Lower leg skin (tissue), 4 donors: Measurements from ENCODE around the gene TSKU. TPM values are rescaled to one million over a fixed set of nuclear protein-coding genes. Genes with fewer than 3 reads are reported as not detected.
"Not testable (repeated sequence)": the region's sequence is repeated elsewhere in the genome, so short reads cannot be mapped to it uniquely, and the experiment has no call there.

ENCODE experiments used
- DNase-seq, 2 donors: peaks; one replicate each; pipeline ENCODE4 v3.0.0-alpha.2; 2019; ENCODE audit warnings: low spot score in 2 of 2
- H3K4me3 ChIP-seq: fragments of 200-600 bp; sonication (generic); 2 replicates; pipeline ENCODE4 v1.5.1; 2017; ENCODE audit warnings: mild to moderate bottlenecking, low read depth; ENCODE audit not compliant: poor library complexity, severe bottlenecking
- CTCF ChIP-seq, 3 donors: fragments of 450-650 bp; IDR thresholded peaks; one replicate each; pipeline ENCODE4 v1.5.1; 2016; ENCODE audit warnings: antibody characterized with exemption in 3 of 3, mild to moderate bottlenecking in 3 of 3, moderate library complexity in 2 of 3
- POLR2A ChIP-seq, 2 donors: fragments of 450-650 bp; IDR thresholded peaks; one replicate each; pipeline ENCODE4 v1.6.1; 2016 to 2017; ENCODE audit warnings: antibody characterized with exemption in 2 of 2, mild to moderate bottlenecking in 1 of 2, moderate library complexity in 1 of 2
- WGBS, 2 donors: methylation state at CpG; one replicate each; pipeline ENCODE4 v1.1.5; 2018; 5-methylcytosine and 5-hydroxymethylcytosine counted together
- intact Hi-C: fragments of 100-400 bp; cut with DNase I; formaldehyde crosslinking; loops from one replicate; pipeline ENCODE4 v1.15.0; 2023; ENCODE audit warnings: low total_unique reads
- total RNA-seq, 4 donors: library from RNA; depleted of rRNA; stranded (reverse); fragments of >200 nt; gene quantifications; one replicate each; pipeline ENCODE4 v1.1.0, GENCODE V29; 2016

The TSKU gene, protein sequence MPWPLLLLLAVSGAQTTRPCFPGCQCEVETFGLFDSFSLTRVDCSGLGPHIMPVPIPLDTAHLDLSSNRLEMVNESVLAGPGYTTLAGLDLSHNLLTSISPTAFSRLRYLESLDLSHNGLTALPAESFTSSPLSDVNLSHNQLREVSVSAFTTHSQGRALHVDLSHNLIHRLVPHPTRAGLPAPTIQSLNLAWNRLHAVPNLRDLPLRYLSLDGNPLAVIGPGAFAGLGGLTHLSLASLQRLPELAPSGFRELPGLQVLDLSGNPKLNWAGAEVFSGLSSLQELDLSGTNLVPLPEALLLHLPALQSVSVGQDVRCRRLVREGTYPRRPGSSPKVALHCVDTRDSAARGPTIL
- total RNA-seq, result 100 to 1,000 TPM; 113 to 125 (median 120) TPM

DNA sequence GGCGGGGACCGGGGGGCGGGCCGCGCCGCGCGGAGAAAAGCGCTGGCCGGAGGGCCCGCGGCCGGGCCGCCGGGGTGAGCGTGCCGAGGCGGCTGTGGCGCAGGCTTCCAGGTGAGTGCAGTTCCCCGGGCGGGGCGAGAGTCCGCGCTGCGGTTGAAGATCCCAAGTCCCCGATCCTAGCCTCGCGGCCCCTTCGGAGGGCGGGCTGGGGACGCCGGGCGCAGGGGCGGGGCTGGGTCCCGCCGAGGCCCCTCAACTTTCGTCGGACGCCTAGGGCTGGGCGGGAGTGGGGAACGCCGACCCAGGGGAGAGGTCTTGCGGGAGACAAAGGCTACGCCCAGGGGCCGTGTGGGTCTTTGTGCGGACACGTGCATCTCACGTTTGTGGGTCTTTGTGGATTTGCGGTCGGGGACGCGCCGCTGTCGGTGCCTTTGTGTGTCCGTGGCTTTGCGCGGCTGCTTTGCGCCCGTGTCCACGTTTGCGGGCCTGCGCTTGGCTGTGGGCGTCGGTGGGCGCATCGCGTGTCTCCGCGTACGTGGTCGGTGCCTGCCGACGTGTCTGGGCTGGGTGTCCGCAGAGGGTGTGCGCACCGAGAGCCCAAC, at the start of gene TSKU:
TSKU (plus strand) TSS at position 63 of the 602 bp plus-strand sequence. CDS start 12,261 bp downstream, outside the sequence.
- peak within 1 kb of the TSS; percentile 92 for H3K4me3 ChIP-seq
- intact Hi-C loops, result no loop called here
- peak in 1 of 2 donors; percentile 89 for DNase-seq
- WGBS, 2 donors, result 1% methylated on average over 20 to 42 of the region's 76 CpGs
- TF ChIP-seq POLR2A (IDR thresholded peaks at IDR 0.05) (no peak), CTCF (IDR thresholded peaks at IDR 0.05) (no peak)

- peak in 1 of 3 donors; percentile 9 for TF ChIP-seq CTCF (IDR thresholded peaks at IDR 0.05)
- intact Hi-C loops, result loop anchor here (5.0 kb wide), 2 partner anchors 63 to 183 kb away; no protein-coding TSS in a partner anchor
- H3K4me3 ChIP-seq, DNase-seq: not testable (repeated sequence)
- 30 to 33% methylated on average over 3 of the region's 3 CpGs for WGBS, 2 donors
These were observed 49.2 kb upstream of the TSKU start for GRCh38 chr11:76733906-76734305.

DNA sequence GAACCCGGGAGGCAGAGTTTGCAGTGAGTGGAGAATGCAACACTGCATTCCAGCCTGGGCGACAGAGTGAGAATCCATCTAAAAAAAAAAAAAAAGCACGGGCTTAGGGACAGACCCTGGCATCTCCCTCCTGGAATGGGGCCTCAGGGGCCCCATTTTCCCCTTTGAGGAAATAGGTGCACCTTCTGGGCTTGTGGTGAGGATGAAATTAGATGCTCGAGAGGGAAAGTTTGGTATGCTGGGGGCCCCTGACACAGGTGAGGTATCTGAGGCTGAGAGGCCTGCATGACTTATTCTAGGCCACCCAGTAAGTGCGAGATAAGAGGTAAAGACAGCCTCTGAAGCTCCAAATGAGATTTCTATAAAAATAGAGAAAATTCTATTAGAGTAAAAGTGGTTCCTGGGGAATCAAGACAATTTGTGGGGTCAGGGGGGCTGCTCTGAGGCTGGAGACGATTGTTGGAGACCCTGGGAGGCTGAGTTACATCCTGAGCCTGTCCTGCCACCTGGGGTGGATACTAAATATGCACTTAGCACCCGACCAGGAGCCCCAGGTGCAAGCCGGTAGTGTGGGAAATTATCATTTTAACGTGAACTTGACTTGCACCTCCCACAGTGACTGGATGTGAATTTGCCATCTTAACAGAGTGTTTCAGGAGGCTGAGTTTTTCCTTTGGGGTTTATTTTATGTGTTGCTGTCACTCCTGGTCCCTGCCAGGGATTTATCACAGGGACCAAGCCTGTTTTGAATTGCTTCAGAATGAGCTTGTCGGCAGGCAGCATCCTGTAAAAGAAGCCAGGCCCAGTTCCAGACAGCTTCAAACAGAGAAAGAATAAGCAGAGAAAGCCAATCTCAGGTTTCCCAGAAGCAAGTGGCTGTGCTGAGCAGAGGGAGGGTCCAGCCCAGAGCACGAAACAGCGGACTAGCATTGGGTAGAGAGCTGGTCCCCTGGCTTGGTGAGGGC, 48.4 kb upstream of the TSKU start:
- TF ChIP-seq CTCF (IDR thresholded peaks at IDR 0.05) (no peak), POLR2A (IDR thresholded peaks at IDR 0.05) (no peak)
- no peak for DNase-seq
- no peak overlapping the region for H3K4me3 ChIP-seq
- intact Hi-C loops, result loop anchor here (5.0 kb wide), 2 partner anchors 63 to 183 kb away; no protein-coding TSS in a partner anchor
- WGBS, 2 donors, result 52 to 65% methylated on average over 12 of the region's 12 CpGs

GRCh38 chr11:76735841-76736240, 47.3 kb upstream of the TSKU start:
- TF ChIP-seq POLR2A (IDR thresholded peaks at IDR 0.05), result no peak
- WGBS, 2 donors, result 86 to 91% methylated on average over 13 of the region's 13 CpGs
- H3K4me3 ChIP-seq, result no peak overlapping the region
- intact Hi-C loops, result no loop called here
- DNase-seq, result no peak

- WGBS, 2 donors, result 90 to 95% methylated on average over 4 of the region's 4 CpGs
- TF ChIP-seq POLR2A (IDR thresholded peaks at IDR 0.05), result no peak
- no peak for TF ChIP-seq CTCF (IDR thresholded peaks at IDR 0.05)
- intact Hi-C loops, result no loop called here
- DNase-seq, result no peak
- no peak overlapping the region for H3K4me3 ChIP-seq
These were observed 46.9 kb upstream of the TSKU start for GRCh38 chr11:76736266-76736665.
